ENCODE results near the gene CHCHD1.

DNA sequence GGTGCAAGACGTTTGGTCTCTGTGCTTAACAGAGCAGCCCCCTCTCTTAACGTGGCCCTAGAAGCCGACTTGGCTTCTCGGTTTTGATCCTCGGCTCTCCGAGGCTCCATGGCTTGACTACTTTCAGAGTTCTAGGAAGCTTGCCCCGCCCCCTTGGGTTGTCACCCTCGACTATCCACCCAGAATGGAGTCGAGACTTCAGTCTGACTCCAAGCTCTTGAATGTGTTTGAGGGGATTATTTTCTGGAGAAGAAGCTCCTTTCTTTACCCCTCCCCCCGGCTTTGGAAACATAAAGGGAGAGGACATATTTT, 37.2 kb upstream of the CHCHD1 start:
- TF ChIP-seq CTCF (conservative IDR thresholded peaks at IDR 0.05; ENCODE audit: low read depth, low read length) (no peak), EZH2 (IDR thresholded peaks at IDR 0.05; ENCODE audit: low read length, unreplicated experiment) (no peak), EZH2phosphoT487 (IDR thresholded peaks at IDR 0.05; ENCODE audit: borderline replicate concordance, low read length) (no peak)

All from PC-3 (cell line).